DMS53 treated with DMSO at 0.1 percent for 48 hours (cell line): Measurements from ENCODE around the gene HMCES.
"Not testable (repeated sequence)": the region's sequence is repeated elsewhere in the genome, so short reads cannot be mapped to it uniquely, and the experiment has no call there.

Experiments
- DNase-seq: peaks from one replicate; lab custom pipeline; 2025; ENCODE audit not compliant: unreplicated experiment; lab: John Stamatoyannopoulos, UW

The HMCES gene

DNA sequence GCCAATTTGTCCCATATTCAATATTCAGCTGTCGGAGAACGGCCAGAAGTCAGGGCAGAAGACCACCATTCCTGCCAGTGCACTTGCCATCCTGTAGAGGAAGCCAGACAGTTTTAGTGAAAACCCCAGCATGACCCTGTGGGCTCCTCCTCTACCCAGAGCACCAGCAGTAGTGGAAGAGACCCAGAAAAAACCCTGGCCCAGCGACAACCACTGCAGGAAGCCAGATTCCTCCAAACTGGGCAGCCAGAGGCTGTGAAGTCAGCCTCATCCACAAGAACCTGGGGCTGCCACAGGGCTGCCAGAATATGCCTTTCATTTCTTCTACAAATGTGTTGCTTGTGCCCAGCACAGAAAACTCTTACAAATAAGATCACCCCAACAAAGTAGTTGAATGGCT, 67.3 kb downstream of the HMCES start:
- no peak for DNase-seq

DNA sequence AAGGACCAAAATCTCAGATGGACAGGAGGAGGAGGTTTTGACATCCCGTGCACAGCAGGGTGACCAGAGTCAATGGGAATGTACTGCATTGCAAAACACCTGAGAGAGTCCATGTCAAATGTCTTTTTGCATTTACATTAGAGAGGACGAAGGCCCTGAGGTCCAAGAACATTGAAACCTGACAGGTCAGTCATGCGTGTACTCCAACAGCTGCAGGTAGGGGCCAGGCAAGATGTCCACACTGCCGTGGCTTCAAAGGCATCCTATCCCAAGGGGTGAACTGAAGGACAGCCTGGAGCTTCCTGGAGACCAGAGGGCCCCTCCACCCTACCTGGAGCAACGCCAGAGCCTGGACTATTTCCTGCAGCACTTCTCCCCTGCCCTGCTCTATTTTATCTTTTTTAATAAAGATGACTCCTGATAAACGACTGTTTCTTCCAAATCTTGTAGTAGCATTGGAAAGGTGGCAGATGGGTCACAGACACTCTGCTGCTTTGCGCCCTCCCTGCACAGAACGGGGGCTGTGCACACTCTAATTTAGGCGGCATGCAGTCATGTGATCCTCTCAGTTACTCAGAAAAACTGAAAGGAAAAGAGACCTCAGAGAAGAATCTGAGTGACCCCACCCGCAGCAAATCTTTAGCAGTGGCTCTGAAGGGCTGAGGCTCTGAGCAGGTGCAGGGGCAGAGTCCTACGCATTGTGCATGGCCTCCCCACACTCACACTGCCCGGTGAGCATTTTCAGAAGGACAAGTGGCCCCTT, 68.2 kb downstream of the HMCES start:
- no peak for DNase-seq

DNA sequence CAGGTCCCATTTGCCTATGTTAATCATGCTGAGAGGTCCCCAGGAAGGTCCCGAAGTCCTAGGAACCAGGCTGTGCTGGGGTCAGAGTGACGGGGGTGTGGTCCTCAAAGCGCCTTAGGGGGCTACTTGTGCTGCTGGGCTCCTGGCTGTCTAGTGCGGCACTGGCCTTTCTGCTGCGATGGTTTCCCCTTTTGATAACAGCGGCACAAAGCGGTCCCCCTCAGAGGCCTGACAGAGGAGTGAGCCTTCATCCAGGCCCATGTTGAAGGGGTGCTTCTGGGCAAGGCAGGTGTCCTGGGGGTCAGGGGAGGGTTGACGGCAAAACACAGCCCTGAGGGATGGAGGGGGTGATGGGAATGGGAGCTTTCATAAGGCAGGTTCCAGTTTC, 68.8 kb downstream of the HMCES start:
- no peak for DNase-seq

DNA sequence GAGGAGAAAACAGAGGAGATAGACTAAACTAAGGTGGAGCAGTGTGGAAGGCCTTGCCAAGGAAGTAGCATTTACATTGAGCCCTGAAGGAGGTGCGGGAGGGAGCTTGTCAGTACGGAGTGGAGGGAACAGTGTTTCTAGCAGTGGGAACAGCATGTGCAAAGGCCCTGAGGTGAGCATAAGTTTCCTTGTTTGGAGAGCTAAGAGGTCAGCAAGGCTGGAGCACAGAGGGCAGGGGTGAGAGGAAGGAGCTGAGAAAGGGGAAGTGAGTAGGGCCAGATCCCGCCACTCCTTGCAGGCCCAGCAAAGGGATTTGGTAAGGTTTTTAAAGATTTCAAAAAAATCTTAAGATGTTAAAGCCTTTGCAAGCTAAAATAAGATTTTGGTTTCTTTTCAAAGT, 70.1 kb downstream of the HMCES start:
- no peak for DNase-seq

DNA sequence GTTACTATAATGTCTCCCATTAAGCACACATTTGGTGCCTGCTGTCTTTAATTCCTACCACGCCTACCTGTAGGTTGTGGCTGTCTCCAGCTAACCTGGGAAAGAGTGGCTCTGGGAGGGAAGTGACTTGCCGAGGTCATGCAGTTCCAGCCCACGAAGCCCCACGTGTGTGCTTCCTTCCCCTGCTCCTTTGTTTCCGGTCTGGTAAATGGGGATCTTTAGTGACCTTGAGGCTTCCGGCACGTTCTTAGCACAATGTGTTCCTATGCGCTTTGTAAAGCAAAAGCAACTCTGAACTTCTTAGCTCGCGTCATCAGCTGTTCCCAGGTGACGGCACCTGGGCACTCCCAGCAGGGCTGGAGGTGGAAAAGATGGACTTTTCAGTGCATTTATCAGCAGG, 70.5 kb downstream of the HMCES start:
- not testable (repeated sequence) for DNase-seq

DNA sequence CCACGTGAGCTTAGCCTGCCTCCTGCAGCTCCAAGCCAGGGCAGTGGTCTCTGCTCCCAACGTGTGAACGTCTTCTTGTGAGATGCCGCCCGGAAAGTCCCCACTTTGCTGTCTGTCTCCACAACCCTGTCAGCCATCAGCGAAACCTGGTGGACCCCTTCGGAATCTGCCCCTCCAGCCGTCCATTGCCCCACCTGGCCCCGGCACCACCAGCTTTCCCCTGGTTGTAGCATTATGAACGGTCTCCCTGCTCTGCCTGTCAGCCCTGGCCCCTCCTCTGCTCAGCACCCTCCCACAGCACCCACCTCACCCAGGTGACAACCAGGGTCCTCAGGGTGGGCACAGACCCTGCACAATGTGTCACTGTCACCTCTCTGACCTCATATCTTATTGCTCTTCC, 71.1 kb downstream of the HMCES start:
- no peak for DNase-seq

DNA sequence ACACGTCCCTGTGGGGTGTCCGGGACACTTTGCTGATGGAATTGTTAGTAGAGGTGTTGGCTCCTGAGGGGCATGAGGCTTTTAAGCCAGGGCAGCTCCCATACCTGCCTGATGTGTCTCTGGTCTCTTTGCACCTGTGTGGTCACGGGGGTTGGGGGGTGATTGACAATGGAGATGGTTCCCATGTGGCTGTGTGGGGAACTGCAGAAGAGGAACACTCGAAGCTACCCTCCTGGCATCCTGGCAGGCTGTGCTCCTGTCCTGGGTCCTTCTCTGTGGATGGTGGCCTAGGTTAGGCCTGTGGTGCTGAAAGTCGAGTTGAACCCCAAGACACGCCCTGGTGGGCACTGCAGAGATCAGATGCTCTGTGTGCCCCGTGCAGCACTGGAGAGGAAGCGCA, 73.4 kb downstream of the HMCES start:
- no peak for DNase-seq

DNA sequence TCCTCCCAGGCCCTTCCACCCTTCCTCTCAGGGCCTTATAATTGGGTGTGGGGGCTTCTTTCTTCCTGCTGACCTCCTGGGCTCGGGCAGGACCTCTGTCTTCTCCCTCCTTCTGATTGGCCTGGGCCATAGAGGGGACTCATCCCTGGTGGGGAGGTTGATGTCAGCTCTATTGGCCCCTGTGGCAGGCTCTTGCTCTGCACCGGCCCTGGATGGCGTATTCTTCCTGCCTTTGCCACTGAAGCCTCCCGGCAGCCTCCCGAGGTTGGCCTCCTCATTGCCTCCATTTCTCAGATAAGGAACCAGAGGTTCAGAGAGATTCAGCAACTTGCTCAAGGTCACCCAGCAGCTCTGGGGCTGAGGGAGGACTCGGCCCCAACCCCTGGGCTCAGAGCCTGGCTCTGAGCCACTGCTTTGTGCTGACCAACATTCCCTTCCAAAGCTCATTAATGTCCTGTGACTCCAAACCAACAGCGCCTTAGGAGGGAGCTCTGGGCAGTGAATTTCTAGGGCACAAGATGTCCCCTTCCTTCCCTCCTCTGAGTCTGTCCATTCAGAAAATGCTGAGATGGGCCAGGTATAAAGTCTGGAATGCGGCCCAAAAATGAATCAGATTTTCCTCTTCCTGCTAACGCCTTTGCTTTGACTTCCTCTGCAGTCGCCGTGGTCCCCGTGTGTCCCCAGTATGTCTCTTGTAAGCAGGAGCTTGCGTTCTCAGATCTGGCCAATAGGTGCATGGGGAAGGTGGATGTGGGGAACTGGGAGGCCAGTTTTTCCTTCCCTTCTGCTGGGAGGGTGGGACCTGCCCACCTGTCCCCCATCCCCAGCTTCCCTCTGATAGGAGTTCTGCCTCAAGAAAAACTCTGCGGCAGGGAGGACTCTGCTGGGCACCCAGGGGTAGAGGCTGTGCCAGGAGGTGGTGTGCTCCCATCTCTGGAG, 74.2 kb downstream of the HMCES start:
- no peak for DNase-seq

DNA sequence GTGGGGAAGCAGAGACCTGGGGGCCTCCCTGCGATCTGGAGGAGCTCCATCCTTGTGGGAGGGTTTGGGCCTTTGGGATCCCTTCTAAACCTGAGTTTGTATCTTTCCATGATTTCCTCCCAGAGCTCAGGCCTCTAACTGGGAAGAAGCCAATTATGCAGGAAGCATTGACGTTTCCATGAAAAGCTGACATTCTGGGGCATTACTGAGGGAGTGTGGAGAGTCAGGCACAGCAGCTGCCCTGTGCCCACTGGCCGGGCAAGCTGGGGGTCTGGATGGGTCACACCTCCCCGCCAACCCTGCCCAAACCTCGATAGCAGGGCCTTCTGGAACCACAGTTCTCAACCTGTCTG, 74.9 kb downstream of the HMCES start:
- no peak for DNase-seq
